OCI-M2 (cell line): ENCODE data around the gene MYO5C.

Experiments used
- DNase-seq: peaks from one replicate; lab custom pipeline; 2025; ENCODE audit not compliant: unreplicated experiment; lab: John Stamatoyannopoulos, UW

MYO5C gene

GRCh38 chr15:52280326-52281084 is 15.1 kb downstream of the MYO5C start:
- no peak for DNase-seq

GRCh38 chr15:52278636-52279367 is 16.8 kb downstream of the MYO5C start:
- no peak for DNase-seq

GRCh38 chr15:52278135-52278534 is 17.5 kb downstream of the MYO5C start:
- DNase-seq: no peak

GRCh38 chr15:52277575-52277974 is 18.0 kb downstream of the MYO5C start:
- no peak for DNase-seq

- no peak for DNase-seq
Measured at GRCh38 chr15:52276256-52276770, 19.3 kb downstream of the MYO5C start.

GRCh38 chr15:52263563-52264282 is 31.9 kb downstream of the MYO5C start:
- DNase-seq: no peak

- DNase-seq: no peak
Measured at GRCh38 chr15:52262364-52262763, 33.2 kb downstream of the MYO5C start.

- DNase-seq: peak; percentile 24
Measured at GRCh38 chr15:52261498-52262242, 33.9 kb downstream of the MYO5C start.

GRCh38 chr15:52261026-52261425 is 34.6 kb downstream of the MYO5C start:
- DNase-seq: no peak

- no peak for DNase-seq
Measured at GRCh38 chr15:52259503-52259902, 36.1 kb downstream of the MYO5C start.

- DNase-seq: no peak
Measured at GRCh38 chr15:52258461-52258860, 37.1 kb downstream of the MYO5C start.

GRCh38 chr15:52257734-52258062 is 37.9 kb downstream of the MYO5C start:
- DNase-seq: no peak

- DNase-seq: no peak
Measured at GRCh38 chr15:52256930-52257733, 38.5 kb downstream of the MYO5C start.

- DNase-seq: no peak
Measured at GRCh38 chr15:52256366-52256765, 39.2 kb downstream of the MYO5C start.

GRCh38 chr15:52255935-52256334 is 39.7 kb downstream of the MYO5C start:
- DNase-seq: peak; percentile 28

GRCh38 chr15:52255008-52255407 is 40.6 kb downstream of the MYO5C start:
- DNase-seq: no peak

- DNase-seq: no peak
Measured at GRCh38 chr15:52254391-52254790, 41.2 kb downstream of the MYO5C start.

- DNase-seq: no peak
Measured at GRCh38 chr15:52252781-52253180, 42.8 kb downstream of the MYO5C start.

- no peak for DNase-seq
Measured at GRCh38 chr15:52251144-52251860, 44.3 kb downstream of the MYO5C start.

- DNase-seq: no peak
Measured at GRCh38 chr15:52247461-52247860, 48.1 kb downstream of the MYO5C start.
